ENCODE results near the gene TYRP1.

The TYRP1 gene

DNA sequence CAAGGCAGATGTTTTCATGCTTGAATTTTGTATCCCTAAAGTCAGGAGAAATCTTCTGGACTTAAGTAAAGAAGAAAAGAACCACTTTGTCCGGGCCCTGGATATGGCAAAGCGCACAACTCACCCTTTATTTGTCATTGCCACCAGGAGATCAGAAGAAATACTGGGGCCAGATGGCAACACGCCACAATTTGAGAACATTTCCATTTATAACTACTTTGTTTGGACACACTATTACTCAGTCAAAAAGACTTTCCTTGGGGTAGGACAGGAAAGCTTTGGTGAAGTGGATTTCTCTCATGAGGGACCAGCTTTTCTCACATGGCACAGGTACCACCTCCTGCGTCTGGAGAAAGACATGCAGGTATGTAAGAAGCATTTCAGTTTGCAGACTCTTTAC lies 2.3 kb downstream of the TYRP1 start:
- peaks cover 0 to 20% (median 3%) of the 10 kb centered on the region in 5 donors for H3K4me1 ChIP-seq (ENCODE audit: control insufficient read depth in 5 of 5, insufficient read depth in 5 of 5, low read length in 5 of 5)
- H3K36me3 ChIP-seq (ENCODE audit: control insufficient read depth in 5 of 5, insufficient read depth in 5 of 5, low read length in 5 of 5): no peaks in the 10 kb centered on the region
- no peak overlapping the region for H3K9ac ChIP-seq (ENCODE audit: low read length in 5 of 5)
- H3K27me3 ChIP-seq (ENCODE audit: control insufficient read depth in 5 of 5, insufficient read depth in 4 of 5, low read length in 5 of 5): no peaks in the 10 kb centered on the region
- H3K9me3 ChIP-seq (ENCODE audit: control insufficient read depth in 5 of 5, low read length in 5 of 5): no peaks in the 10 kb centered on the region
- H3K27ac ChIP-seq (ENCODE audit: low read depth, low read length): no peak overlapping the region
- H3K4me3 ChIP-seq (ENCODE audit: low read depth in 1 of 5, low read length in 5 of 5): no peak overlapping the region

DNA sequence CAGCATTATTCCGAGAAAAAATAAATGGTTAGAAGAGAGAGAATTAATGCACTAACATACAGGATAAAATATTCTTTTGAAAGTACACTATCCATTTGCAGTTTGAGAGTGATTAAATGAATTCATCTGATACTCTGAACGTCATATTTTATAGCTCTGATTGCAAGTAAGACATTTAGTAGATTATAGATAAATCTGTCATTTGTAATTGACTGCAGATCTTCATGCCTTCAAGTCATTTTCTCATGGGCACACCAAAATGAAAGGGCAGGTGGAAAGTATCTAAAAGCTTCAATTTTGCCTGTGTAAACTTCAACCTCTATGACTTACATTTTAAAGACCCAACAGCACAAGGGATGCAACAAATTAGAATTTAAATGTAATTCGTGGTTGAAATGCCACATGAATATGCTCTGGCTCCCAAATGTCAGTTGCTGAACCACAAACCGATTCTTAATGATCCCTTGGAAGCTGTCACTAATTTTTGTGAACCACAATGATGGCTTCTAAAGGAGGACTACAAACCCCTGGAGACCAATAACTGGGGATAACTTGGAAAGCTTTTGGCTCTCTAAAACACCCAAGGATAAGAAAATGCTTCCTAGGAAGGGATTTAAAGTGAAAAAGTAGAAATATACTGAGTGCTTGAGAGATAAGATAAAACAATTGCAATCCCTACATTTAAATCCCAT lies 3.9 kb downstream of the TYRP1 start:
- Histone ChIP-seq H3K27ac (ENCODE audit: low read depth, low read length) (no peak overlapping the region), H3K4me3 (ENCODE audit: low read depth in 1 of 5, low read length in 5 of 5) (no peak overlapping the region), H3K4me1 (ENCODE audit: control insufficient read depth in 5 of 5, insufficient read depth in 5 of 5, low read length in 5 of 5) (peaks cover 0 to 20% (median 3%) of the 10 kb centered on the region in 5 donors), H3K9ac (ENCODE audit: low read length in 5 of 5) (no peak overlapping the region), H3K36me3 (ENCODE audit: control insufficient read depth in 5 of 5, insufficient read depth in 5 of 5, low read length in 5 of 5) (no peaks in the 10 kb centered on the region), H3K27me3 (ENCODE audit: control insufficient read depth in 5 of 5, insufficient read depth in 4 of 5, low read length in 5 of 5) (no peaks in the 10 kb centered on the region), H3K9me3 (ENCODE audit: control insufficient read depth in 5 of 5, low read length in 5 of 5) (no peaks in the 10 kb centered on the region)

DNA sequence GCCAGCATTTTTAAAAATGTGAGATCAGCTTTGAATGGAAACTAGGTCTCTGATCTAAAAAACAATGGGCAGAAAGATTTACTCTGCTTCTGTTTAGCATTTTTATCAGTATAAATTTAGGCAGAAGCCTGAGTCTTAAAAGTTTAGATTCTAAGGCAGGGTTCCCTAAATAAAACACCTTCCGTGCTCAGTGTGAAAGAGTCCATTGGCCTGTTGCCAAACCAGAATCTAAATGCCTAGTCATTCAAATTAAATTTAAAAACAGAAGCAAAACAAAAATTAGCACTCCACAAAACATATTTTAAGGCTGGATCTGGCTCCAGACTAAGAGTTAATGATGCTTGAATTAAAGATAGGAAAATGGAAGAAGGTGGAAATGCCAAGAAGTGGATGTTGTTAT lies 4.5 kb downstream of the TYRP1 start:
- H3K4me1 ChIP-seq (ENCODE audit: control insufficient read depth in 5 of 5, insufficient read depth in 5 of 5, low read length in 5 of 5): peaks cover 0 to 20% (median 3%) of the 10 kb centered on the region in 5 donors
- H3K36me3 ChIP-seq (ENCODE audit: control insufficient read depth in 5 of 5, insufficient read depth in 5 of 5, low read length in 5 of 5): no peaks in the 10 kb centered on the region
- H3K4me3 ChIP-seq (ENCODE audit: low read depth in 1 of 5, low read length in 5 of 5): no peak overlapping the region
- H3K9me3 ChIP-seq (ENCODE audit: control insufficient read depth in 5 of 5, low read length in 5 of 5): no peaks in the 10 kb centered on the region
- no peak overlapping the region for H3K27ac ChIP-seq (ENCODE audit: low read depth, low read length)
- no peak overlapping the region for H3K9ac ChIP-seq (ENCODE audit: low read length in 5 of 5)
- H3K27me3 ChIP-seq (ENCODE audit: control insufficient read depth in 5 of 5, insufficient read depth in 4 of 5, low read length in 5 of 5): no peaks in the 10 kb centered on the region

DNA sequence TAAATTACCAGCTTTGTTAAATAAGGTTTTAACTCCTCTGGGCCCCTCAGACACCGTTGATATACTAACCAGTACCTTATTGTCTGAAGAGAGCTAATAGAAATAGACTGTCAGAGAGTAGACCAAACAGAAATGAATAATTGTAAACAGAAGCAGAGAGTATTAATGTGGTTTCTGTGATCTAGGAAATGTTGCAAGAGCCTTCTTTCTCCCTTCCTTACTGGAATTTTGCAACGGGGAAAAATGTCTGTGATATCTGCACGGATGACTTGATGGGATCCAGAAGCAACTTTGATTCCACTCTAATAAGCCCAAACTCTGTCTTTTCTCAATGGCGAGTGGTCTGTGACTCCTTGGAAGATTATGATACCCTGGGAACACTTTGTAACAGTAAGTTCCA lies 5.1 kb downstream of the TYRP1 start:
- Histone ChIP-seq H3K27me3 (ENCODE audit: control insufficient read depth in 5 of 5, insufficient read depth in 4 of 5, low read length in 5 of 5) (no peaks in the 10 kb centered on the region), H3K4me3 (ENCODE audit: low read depth in 1 of 5, low read length in 5 of 5) (no peak overlapping the region), H3K9me3 (ENCODE audit: control insufficient read depth in 5 of 5, low read length in 5 of 5) (no peaks in the 10 kb centered on the region), H3K9ac (ENCODE audit: low read length in 5 of 5) (no peak overlapping the region), H3K36me3 (ENCODE audit: control insufficient read depth in 5 of 5, insufficient read depth in 5 of 5, low read length in 5 of 5) (no peaks in the 10 kb centered on the region), H3K4me1 (ENCODE audit: control insufficient read depth in 5 of 5, insufficient read depth in 5 of 5, low read length in 5 of 5) (peaks cover 0 to 20% (median 3%) of the 10 kb centered on the region in 5 donors), H3K27ac (ENCODE audit: low read depth, low read length) (no peak overlapping the region)

DNA sequence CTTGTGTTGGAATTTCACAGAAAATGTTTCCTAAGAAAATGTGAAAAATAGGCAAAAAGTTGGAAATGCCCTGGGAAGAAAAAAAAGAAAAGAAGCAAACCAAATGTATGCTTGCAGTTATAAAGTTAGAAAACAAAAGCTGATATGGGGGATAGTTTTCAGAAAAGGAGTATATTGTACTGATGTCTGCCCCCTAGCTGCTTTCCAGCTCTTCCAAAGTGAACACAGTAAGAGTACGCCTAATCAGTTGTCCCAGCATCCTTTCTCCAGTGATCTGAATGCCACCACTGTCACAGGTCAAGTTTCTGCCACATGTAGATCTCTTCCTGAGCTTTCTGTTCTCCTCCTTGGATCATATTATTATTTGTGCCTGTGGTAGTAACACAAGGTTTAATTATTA lies 5.8 kb downstream of the TYRP1 start:
- Histone ChIP-seq H3K9ac (ENCODE audit: low read length in 5 of 5) (no peak overlapping the region), H3K27me3 (ENCODE audit: control insufficient read depth in 5 of 5, insufficient read depth in 4 of 5, low read length in 5 of 5) (no peaks in the 10 kb centered on the region), H3K27ac (ENCODE audit: low read depth, low read length) (no peak overlapping the region), H3K4me3 (ENCODE audit: low read depth in 1 of 5, low read length in 5 of 5) (no peak overlapping the region), H3K4me1 (ENCODE audit: control insufficient read depth in 5 of 5, insufficient read depth in 5 of 5, low read length in 5 of 5) (peaks cover 0 to 20% (median 3%) of the 10 kb centered on the region in 5 donors), H3K9me3 (ENCODE audit: control insufficient read depth in 5 of 5, low read length in 5 of 5) (no peaks in the 10 kb centered on the region), H3K36me3 (ENCODE audit: control insufficient read depth in 5 of 5, insufficient read depth in 5 of 5, low read length in 5 of 5) (no peaks in the 10 kb centered on the region)

DNA sequence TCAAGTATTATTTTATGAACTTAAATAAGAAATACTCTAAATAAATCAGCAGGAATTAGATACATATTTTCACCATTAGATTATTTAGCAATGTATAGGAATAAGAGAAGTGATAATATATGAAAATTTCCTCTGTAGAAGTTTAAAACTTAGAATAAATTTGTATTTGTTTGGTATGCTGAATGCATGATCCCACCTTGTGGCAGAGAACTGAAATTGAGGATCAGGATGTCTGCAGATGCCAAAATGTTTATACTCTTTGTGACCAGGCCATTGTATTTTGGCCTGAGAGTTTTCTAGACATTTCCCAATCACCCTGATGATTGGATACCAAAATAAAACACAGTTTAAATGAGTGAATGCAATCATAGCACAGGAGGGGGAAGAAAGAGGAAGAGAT lies 6.3 kb downstream of the TYRP1 start:
- Histone ChIP-seq H3K36me3 (ENCODE audit: control insufficient read depth in 5 of 5, insufficient read depth in 5 of 5, low read length in 5 of 5) (no peaks in the 10 kb centered on the region), H3K27ac (ENCODE audit: low read depth, low read length) (no peak overlapping the region), H3K27me3 (ENCODE audit: control insufficient read depth in 5 of 5, insufficient read depth in 4 of 5, low read length in 5 of 5) (no peaks in the 10 kb centered on the region), H3K9me3 (ENCODE audit: control insufficient read depth in 5 of 5, low read length in 5 of 5) (no peaks in the 10 kb centered on the region), H3K9ac (ENCODE audit: low read length in 5 of 5) (no peak overlapping the region), H3K4me3 (ENCODE audit: low read depth in 1 of 5, low read length in 5 of 5) (no peak overlapping the region), H3K4me1 (ENCODE audit: control insufficient read depth in 5 of 5, insufficient read depth in 5 of 5, low read length in 5 of 5) (peaks cover 0 to 20% (median 3%) of the 10 kb centered on the region in 5 donors)

DNA sequence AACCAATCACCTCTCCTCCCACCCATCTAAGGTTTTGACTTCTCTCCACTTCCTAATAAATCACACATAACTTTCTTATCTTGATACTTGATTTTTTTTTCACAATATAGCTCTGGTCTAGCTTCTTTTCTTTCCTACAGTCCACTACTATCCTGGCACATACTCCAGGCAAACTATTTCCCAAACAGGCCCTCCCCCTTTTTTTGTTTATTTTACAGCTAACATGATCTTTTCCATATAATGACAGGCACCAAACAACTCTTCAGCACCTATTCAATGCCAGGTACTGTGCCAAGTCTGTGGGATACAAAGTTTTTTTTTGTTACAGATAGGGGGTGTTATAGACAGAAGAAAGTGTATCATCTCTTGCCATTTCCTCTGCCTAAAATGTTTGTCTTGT lies 7.9 kb downstream of the TYRP1 start:
- H3K9me3 ChIP-seq (ENCODE audit: control insufficient read depth in 5 of 5, low read length in 5 of 5): no peaks in the 10 kb centered on the region
- no peaks in the 10 kb centered on the region for H3K27me3 ChIP-seq (ENCODE audit: control insufficient read depth in 5 of 5, insufficient read depth in 4 of 5, low read length in 5 of 5)
- H3K27ac ChIP-seq (ENCODE audit: low read depth, low read length): no peak overlapping the region
- peaks cover 0 to 20% (median 3%) of the 10 kb centered on the region in 5 donors for H3K4me1 ChIP-seq (ENCODE audit: control insufficient read depth in 5 of 5, insufficient read depth in 5 of 5, low read length in 5 of 5)
- no peak overlapping the region for H3K4me3 ChIP-seq (ENCODE audit: low read depth in 1 of 5, low read length in 5 of 5)
- H3K9ac ChIP-seq (ENCODE audit: low read length in 5 of 5): no peak overlapping the region
- no peaks in the 10 kb centered on the region for H3K36me3 ChIP-seq (ENCODE audit: control insufficient read depth in 5 of 5, insufficient read depth in 5 of 5, low read length in 5 of 5)

DNA sequence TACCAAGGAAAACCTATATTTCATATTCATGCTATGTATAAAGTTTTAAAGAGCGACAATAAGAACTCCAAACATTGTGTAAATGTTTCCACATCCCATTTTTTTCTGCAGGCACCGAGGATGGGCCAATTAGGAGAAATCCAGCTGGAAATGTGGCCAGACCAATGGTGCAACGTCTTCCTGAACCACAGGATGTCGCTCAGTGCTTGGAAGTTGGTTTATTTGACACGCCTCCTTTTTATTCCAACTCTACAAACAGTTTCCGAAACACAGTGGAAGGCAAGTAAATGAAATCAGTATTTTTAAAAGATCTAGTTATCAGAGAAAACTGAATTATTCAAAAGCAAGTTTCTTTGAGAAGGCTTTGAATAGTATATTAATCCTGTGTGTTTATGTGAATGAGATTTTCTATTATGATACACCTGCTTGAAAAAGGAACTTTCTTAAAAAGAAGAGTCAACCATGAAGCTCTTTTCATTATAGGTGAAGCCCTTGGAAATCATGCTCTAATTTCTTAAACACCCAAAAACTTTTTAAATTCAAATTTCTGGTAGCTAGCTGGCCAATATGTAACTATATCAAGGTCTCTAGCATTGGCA lies 9.1 kb downstream of the TYRP1 start:
- Histone ChIP-seq H3K4me3 (ENCODE audit: low read depth in 1 of 5, low read length in 5 of 5) (no peak overlapping the region), H3K27ac (ENCODE audit: low read depth, low read length) (no peak overlapping the region), H3K27me3 (ENCODE audit: control insufficient read depth in 5 of 5, insufficient read depth in 4 of 5, low read length in 5 of 5) (no peaks in the 10 kb centered on the region), H3K4me1 (ENCODE audit: control insufficient read depth in 5 of 5, insufficient read depth in 5 of 5, low read length in 5 of 5) (peaks cover 0 to 18% (median 3%) of the 10 kb centered on the region in 5 donors), H3K36me3 (ENCODE audit: control insufficient read depth in 5 of 5, insufficient read depth in 5 of 5, low read length in 5 of 5) (no peaks in the 10 kb centered on the region), H3K9me3 (ENCODE audit: control insufficient read depth in 5 of 5, low read length in 5 of 5) (no peaks in the 10 kb centered on the region), H3K9ac (ENCODE audit: low read length in 5 of 5) (no peak overlapping the region)

DNA sequence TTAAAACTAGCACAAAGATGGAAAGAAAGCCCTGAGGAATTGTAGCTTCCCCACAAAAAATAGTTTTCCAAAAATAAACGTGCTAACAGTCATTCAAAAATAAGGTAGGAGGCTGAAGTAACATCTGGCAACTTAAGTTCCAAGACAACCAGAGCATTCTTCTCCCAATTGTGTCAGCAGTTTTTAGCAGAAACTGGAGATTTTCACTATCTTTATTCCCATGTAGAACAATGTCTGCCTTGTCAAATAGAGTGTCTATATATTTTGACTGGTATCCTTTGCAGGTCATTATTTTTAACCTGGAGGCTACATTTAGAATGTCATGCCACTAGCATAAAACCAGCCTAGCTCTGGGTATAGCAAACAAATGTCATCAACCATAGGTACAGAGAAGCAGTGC lies 10.8 kb downstream of the TYRP1 start:
- no peaks in the 10 kb centered on the region for H3K9me3 ChIP-seq (ENCODE audit: control insufficient read depth in 5 of 5, low read length in 5 of 5)
- no peaks in the 10 kb centered on the region for H3K27me3 ChIP-seq (ENCODE audit: control insufficient read depth in 5 of 5, insufficient read depth in 4 of 5, low read length in 5 of 5)
- no peaks in the 10 kb centered on the region for H3K36me3 ChIP-seq (ENCODE audit: control insufficient read depth in 5 of 5, insufficient read depth in 5 of 5, low read length in 5 of 5)
- H3K27ac ChIP-seq (ENCODE audit: low read depth, low read length): no peak overlapping the region
- H3K9ac ChIP-seq (ENCODE audit: low read length in 5 of 5): no peak overlapping the region
- H3K4me1 ChIP-seq (ENCODE audit: control insufficient read depth in 5 of 5, insufficient read depth in 5 of 5, low read length in 5 of 5): peaks cover 0 to 2% (median 0%) of the 10 kb centered on the region in 5 donors
- no peak overlapping the region for H3K4me3 ChIP-seq (ENCODE audit: low read depth in 1 of 5, low read length in 5 of 5)

DNA sequence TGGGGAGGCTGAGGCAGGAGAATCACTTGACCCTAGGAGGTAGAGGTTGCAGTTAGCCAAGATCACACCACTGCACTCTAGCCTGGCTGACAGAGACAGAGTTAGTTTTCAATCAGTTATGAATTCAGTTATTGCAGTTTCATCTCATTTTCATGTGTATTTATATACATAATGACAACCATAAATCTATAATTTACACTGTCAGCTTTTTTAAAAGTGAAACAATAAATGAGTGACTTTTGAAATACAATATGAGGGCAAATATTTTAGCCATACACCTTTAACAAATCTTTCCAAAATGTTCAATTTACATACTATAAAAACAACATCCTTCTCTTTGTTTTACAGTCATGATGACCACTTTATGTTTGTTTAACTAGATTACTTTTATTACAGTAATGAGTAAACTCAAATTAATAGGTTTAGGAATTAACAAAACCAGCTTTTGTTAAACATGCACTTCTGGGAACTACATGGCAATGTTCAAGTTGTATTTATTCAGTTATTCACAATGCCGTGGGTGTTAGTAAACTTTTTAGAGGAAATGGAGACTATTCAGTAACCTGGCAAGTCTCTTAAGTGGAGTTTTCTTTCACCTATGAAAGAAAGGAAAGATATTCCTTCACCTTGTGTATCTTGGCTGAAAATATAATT lies 12.7 kb downstream of the TYRP1 start:
- H3K27ac ChIP-seq (ENCODE audit: low read depth, low read length): no peak overlapping the region
- no peaks in the 10 kb centered on the region for H3K36me3 ChIP-seq (ENCODE audit: control insufficient read depth in 5 of 5, insufficient read depth in 5 of 5, low read length in 5 of 5)
- peaks cover 0 to 2% (median 0%) of the 10 kb centered on the region in 5 donors for H3K4me1 ChIP-seq (ENCODE audit: control insufficient read depth in 5 of 5, insufficient read depth in 5 of 5, low read length in 5 of 5)
- H3K9ac ChIP-seq (ENCODE audit: low read length in 5 of 5): no peak overlapping the region
- H3K9me3 ChIP-seq (ENCODE audit: control insufficient read depth in 5 of 5, low read length in 5 of 5): no peaks in the 10 kb centered on the region
- no peaks in the 10 kb centered on the region for H3K27me3 ChIP-seq (ENCODE audit: control insufficient read depth in 5 of 5, insufficient read depth in 4 of 5, low read length in 5 of 5)
- H3K4me3 ChIP-seq (ENCODE audit: low read depth in 1 of 5, low read length in 5 of 5): no peak overlapping the region

Data from subcutaneous abdominal adipose tissue (tissue), 5 donors.